Astrocyte (in vitro differentiated cells and primary cell): ENCODE measurements around the gene SH3D21. TPM values are rescaled to one million over a fixed set of nuclear protein-coding genes. Genes with fewer than 3 reads are reported as not detected.
A peak's percentile ranks its signal among the peaks of the same experiment; 100 is the strongest.

Experiments used
- DNase-seq: peaks from one replicate; pipeline ENCODE4 v3.0.0-alpha.2; 2010; ENCODE audit warnings: low read depth
- FAIRE-seq: peaks from 2 replicates; lab custom pipeline; 2011; peaks lifted over from hg19 to GRCh38; lab: Jason Lieb, UNC
- H2AFZ ChIP-seq: 2 replicates; pipeline ENCODE4 v1.6.0; 2012; ENCODE audit warnings: low read depth, low read length, inconsistent platforms
- H3K27ac ChIP-seq: 2 replicates; pipeline ENCODE4 v1.5.1; 2011; ENCODE audit warnings: low read depth, low read length, inconsistent platforms
- H3K27me3 ChIP-seq: 2 replicates; pipeline ENCODE4 v1.6.0; 2011; ENCODE audit warnings: low read length, inconsistent platforms; ENCODE audit not compliant: insufficient read depth
- H3K36me3 ChIP-seq: 2 replicates; pipeline ENCODE4 v1.5.1; 2011; ENCODE audit warnings: low read length, inconsistent platforms; ENCODE audit not compliant: insufficient read depth
- H3K4me1 ChIP-seq: 2 replicates; pipeline ENCODE4 v1.5.1; 2011; ENCODE audit warnings: low read length, inconsistent platforms; ENCODE audit not compliant: insufficient read depth
- H3K4me2 ChIP-seq: 2 replicates; pipeline ENCODE4 v1.6.0; 2012; ENCODE audit warnings: low read length, inconsistent platforms
- H3K4me3 ChIP-seq: 2 replicates; pipeline ENCODE4 v1.5.1; 2011; ENCODE audit warnings: low read depth, mild to moderate bottlenecking, low read length, inconsistent platforms; ENCODE audit not compliant: insufficient read depth
- H3K79me2 ChIP-seq: 2 replicates; pipeline ENCODE4 v1.6.0; 2012; ENCODE audit warnings: mild to moderate bottlenecking, low read length, inconsistent platforms; ENCODE audit not compliant: insufficient read depth
- H3K9ac ChIP-seq: 2 replicates; pipeline ENCODE4 v1.6.0; 2012; ENCODE audit warnings: mild to moderate bottlenecking, low read length, inconsistent platforms
- H3K9me3 ChIP-seq: 2 replicates; pipeline ENCODE4 v1.5.1; 2012; ENCODE audit warnings: low read depth, mild to moderate bottlenecking, low read length, inconsistent platforms; ENCODE audit not compliant: insufficient read depth
- H4K20me1 ChIP-seq: 2 replicates; pipeline ENCODE4 v1.6.0; 2012; ENCODE audit warnings: low read length, inconsistent platforms; ENCODE audit not compliant: insufficient read depth
- H3K27ac Mint-ChIP-seq: one replicate; pipeline ENCODE4 v1.8.0; 2021; ENCODE audit warnings: mild to moderate bottlenecking, mixed read lengths; ENCODE audit not compliant: unreplicated experiment
- H3K27me3 Mint-ChIP-seq: one replicate; pipeline ENCODE4 v1.8.0; 2021; ENCODE audit warnings: low read depth, mixed read lengths; ENCODE audit not compliant: unreplicated experiment
- H3K36me3 Mint-ChIP-seq: one replicate; pipeline ENCODE4 v1.8.0; 2021; ENCODE audit warnings: low read depth, mixed read lengths; ENCODE audit not compliant: unreplicated experiment
- H3K4me1 Mint-ChIP-seq: one replicate; pipeline ENCODE4 v1.8.0; 2021; ENCODE audit warnings: low read depth, mixed read lengths; ENCODE audit not compliant: unreplicated experiment
- H3K4me3 Mint-ChIP-seq: one replicate; pipeline ENCODE4 v1.8.0; 2021; ENCODE audit warnings: mild to moderate bottlenecking, moderate library complexity, mixed read lengths; ENCODE audit not compliant: unreplicated experiment
- H3K9me3 Mint-ChIP-seq: one replicate; pipeline ENCODE4 v1.8.0; 2021; ENCODE audit warnings: mild to moderate bottlenecking, mixed read lengths; ENCODE audit not compliant: unreplicated experiment
- EZH2 ChIP-seq: IDR thresholded peaks from 2 replicates; pipeline ENCODE4 v1.6.1; 2012; ENCODE audit warnings: mild to moderate bottlenecking, low read length, inconsistent platforms; ENCODE audit not compliant: insufficient read depth
- total RNA-seq: library from RNA; stranded (reverse); gene quantifications from 2 replicates; pipeline ENCODE4 v1.2.1, GENCODE V29; 2021
- TF ChIP-seq, protein P1 (sequence below): IDR thresholded peaks from 2 replicates; pipeline ENCODE4 v1.5.1; 2011; ENCODE audit warnings: low read depth, mild to moderate bottlenecking, inconsistent platforms, low read length, moderate library complexity; ENCODE audit not compliant: insufficient read depth

Gene SH3D21
- total RNA-seq, 1 donor from 2014 or later = 13.6 TPM

DNA sequence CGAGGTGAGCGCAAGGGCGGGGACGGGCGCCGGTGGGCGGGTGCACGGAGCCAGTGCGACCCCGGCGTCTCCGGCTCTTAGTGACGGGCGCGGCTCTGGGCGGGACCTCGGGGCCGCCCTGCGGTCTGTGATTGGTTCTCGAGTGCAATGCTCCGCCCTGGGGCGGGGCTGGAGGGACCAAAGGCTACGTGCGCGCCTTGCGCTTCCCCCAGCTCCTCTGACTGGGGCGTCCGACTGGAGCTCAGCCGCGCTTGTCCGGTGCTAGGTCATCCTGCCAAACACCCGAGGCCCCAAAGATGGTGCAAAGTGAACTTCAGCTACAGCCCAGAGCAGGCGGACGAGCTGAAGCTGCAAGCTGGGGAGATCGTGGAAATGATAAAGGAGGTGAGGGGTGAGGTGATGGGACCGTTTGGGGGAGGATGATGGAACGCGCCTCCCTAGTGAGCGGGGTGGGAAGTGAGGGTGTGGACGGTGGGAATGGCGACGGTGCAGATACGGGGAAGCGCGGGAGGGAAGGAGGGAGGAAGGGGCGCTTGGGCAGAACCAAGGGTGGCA lies 811 bp downstream of the SH3D21 start:
- peak; percentile 78 for DNase-seq
- Mint-ChIP-seq H3K27me3 (no peaks in the 10 kb centered on the region), H3K27ac (peak overlapping the region; percentile 99), H3K36me3 (peaks cover 36% of the 10 kb centered on the region), H3K9me3 (no peaks in the 10 kb centered on the region), H3K4me3 (peak overlapping the region; percentile 90), H3K4me1 (peaks cover 18% of the 10 kb centered on the region)
- H3K79me2 ChIP-seq = peaks cover 6% of the 10 kb centered on the region
- peaks cover 18% of the 10 kb centered on the region for H3K4me1 ChIP-seq
- H3K9ac ChIP-seq = peak overlapping the region; percentile 81
- TF ChIP-seq EZH2 = no peak
- TF ChIP-seq, protein P1, sequence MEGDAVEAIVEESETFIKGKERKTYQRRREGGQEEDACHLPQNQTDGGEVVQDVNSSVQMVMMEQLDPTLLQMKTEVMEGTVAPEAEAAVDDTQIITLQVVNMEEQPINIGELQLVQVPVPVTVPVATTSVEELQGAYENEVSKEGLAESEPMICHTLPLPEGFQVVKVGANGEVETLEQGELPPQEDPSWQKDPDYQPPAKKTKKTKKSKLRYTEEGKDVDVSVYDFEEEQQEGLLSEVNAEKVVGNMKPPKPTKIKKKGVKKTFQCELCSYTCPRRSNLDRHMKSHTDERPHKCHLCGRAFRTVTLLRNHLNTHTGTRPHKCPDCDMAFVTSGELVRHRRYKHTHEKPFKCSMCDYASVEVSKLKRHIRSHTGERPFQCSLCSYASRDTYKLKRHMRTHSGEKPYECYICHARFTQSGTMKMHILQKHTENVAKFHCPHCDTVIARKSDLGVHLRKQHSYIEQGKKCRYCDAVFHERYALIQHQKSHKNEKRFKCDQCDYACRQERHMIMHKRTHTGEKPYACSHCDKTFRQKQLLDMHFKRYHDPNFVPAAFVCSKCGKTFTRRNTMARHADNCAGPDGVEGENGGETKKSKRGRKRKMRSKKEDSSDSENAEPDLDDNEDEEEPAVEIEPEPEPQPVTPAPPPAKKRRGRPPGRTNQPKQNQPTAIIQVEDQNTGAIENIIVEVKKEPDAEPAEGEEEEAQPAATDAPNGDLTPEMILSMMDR = no peak
- peak overlapping the region; percentile 99 for H3K4me2 ChIP-seq
- FAIRE-seq = no peak
- peaks cover 32% of the 10 kb centered on the region for H4K20me1 ChIP-seq
- peak overlapping the region; percentile 73 for H2AFZ ChIP-seq
- no peaks in the 10 kb centered on the region for H3K27me3 ChIP-seq
- peak overlapping the region; percentile 55 for H3K27ac ChIP-seq
- H3K36me3 ChIP-seq = peaks cover 14% of the 10 kb centered on the region
- H3K9me3 ChIP-seq = no peaks in the 10 kb centered on the region
- H3K4me3 ChIP-seq = peak overlapping the region; percentile 66

DNA sequence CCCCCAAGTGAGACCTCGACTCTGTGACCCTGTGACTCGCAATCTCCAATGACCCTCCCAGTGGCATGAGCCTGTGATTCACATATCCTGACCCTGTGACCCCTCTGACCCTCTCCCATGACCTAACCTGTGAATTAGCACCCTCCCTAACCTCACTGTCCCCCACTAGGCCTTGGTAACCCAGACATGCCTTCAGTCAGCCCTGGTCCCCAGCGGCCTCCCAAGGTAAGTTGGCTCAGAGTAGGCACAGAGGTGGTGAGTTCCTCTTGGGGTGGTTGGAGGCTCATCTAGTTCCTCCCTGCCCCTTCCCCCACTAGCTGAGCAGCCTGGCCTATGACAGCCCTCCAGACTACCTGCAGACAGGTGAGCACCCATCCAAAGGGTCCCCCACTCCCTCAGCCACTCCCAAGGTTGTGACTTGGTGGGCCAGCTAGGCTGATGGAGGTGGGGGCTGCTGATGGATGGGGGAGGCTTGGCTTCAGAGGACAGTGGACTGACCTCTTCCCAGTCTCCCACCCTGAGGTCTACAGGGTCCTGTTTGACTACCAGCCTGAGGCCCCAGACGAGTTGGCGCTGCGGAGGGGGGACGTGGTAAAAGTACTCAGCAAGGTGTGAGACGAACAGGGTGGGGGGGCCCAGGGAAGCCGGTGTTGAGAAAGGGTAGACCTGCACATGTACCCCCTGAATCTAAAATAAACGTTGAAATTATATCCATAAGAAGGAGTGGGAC lies 1.6 kb downstream of the SH3D21 start:
- FAIRE-seq (no peak), DNase-seq (no peak)
- no peaks in the 10 kb centered on the region for H3K9me3 Mint-ChIP-seq
- peak overlapping the region; percentile 99 for H3K27ac Mint-ChIP-seq
- no peaks in the 10 kb centered on the region for H3K27me3 Mint-ChIP-seq
- Histone ChIP-seq H2AFZ (peak overlapping the region; percentile 73), H3K4me3 (peak overlapping the region; percentile 66), H3K4me1 (peaks cover 18% of the 10 kb centered on the region), H3K79me2 (peaks cover 6% of the 10 kb centered on the region), H3K4me2 (peak overlapping the region; percentile 99), H3K36me3 (peaks cover 8% of the 10 kb centered on the region), H4K20me1 (peaks cover 24% of the 10 kb centered on the region), H3K27me3 (no peaks in the 10 kb centered on the region), H3K9me3 (no peaks in the 10 kb centered on the region), H3K9ac (peak overlapping the region; percentile 81), H3K27ac (no peak overlapping the region)
- no peak for TF ChIP-seq EZH2
- TF ChIP-seq, protein P1 = no peak
- H3K4me1 Mint-ChIP-seq = peaks cover 16% of the 10 kb centered on the region
- H3K36me3 Mint-ChIP-seq = peaks cover 31% of the 10 kb centered on the region
- peak overlapping the region; percentile 90 for H3K4me3 Mint-ChIP-seq

DNA sequence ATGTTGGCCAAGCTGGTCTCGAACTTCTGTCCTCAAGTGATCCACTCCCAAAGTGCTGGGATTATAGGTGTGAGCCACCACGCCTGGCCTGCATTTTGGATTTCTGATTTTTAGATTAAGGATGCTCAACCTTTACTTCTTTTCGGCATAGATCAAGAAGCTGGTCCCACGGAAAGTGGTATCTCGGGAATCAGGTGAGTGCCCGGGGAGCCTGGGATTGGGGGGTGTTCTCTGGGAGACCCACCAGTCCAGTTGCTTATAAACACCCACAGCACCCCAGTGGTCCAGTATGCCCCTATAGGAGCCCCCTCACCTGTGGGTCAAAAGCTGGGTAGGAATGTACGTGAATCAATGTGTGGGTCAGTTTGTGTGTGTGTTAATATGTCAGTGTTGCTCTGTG lies 3.2 kb downstream of the SH3D21 start:
- no peak overlapping the region for H2AFZ ChIP-seq

More for the DNA sequence above, 3.2 kb downstream of the SH3D21 start:
- peaks cover 26% of the 10 kb centered on the region for H3K36me3 Mint-ChIP-seq
- Histone ChIP-seq H3K36me3 (no peaks in the 10 kb centered on the region), H3K27me3 (no peaks in the 10 kb centered on the region), H3K9me3 (no peaks in the 10 kb centered on the region), H3K27ac (no peak overlapping the region), H3K9ac (no peak overlapping the region), H3K79me2 (peaks cover 6% of the 10 kb centered on the region), H3K4me3 (no peak overlapping the region), H3K4me1 (peaks cover 18% of the 10 kb centered on the region), H3K4me2 (no peak overlapping the region), H4K20me1 (peaks cover 13% of the 10 kb centered on the region)
- no peaks in the 10 kb centered on the region for H3K9me3 Mint-ChIP-seq
- H3K4me1 Mint-ChIP-seq = peaks cover 11% of the 10 kb centered on the region
- DNase-seq (no peak), FAIRE-seq (no peak)
- H3K27ac Mint-ChIP-seq = no peak overlapping the region
- no peak for TF ChIP-seq EZH2
- TF ChIP-seq, protein P1 = no peak
- H3K4me3 Mint-ChIP-seq = peak overlapping the region; percentile 74
- no peaks in the 10 kb centered on the region for H3K27me3 Mint-ChIP-seq
